Peyer's patch (tissue), 4 donors: ENCODE results near the gene TCF4.

Source experiments
- POLR2A ChIP-seq, 2 donors: fragments of 450-650 bp; IDR thresholded peaks; one replicate each; pipeline ENCODE4 v1.5.1; 2017; ENCODE audit warnings: antibody characterized with exemption in 2 of 2, mild to moderate bottlenecking in 2 of 2, moderate library complexity in 2 of 2
- TF ChIP-seq, protein P1 (sequence below), 6 experiments: fragments of 450-650 bp in 4 of 6; fragments of 200-600 bp in 2 of 6; sonication (generic) in 1 of 6; IDR thresholded peaks; one replicate each; pipeline ENCODE4 v1.5.1; 2017 to 2019; ENCODE audit warnings: antibody characterized with exemption in 6 of 6, mild to moderate bottlenecking in 3 of 6, moderate library complexity in 1 of 6

DNA sequence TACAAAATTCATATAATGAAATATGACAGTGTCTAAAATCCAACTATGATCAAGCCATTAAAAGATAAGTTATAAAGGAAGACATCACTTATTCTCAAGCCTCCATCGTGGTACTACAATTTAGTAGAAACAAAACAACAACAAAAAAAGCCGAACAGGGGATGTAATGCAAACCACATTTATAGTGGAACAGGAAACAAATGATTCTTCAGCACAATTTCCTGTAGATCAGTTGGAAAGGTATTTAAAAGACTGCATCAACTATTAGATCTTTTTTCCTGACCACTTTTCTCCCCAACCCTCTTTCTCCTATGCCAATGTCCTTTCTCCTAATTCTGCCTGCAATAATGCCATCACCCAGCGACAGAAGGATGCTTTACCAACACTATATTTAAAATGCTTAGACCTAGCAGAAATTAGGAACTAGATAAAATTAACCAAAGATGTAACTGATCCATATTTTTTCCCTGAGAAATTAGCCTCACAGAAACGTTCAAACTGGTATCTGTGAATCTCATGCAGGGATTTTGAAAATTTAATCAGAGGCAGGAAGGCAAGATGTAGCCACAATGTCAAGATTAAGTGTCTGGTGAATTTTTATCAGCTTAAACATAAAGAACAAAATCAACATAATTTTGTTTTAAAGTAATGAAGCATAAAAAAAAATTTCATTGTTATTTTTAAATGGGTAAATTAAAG, 271.4 kb downstream of the TCF4 start:
- TF ChIP-seq POLR2A (IDR thresholded peaks at IDR 0.05), result no peak
- TF ChIP-seq, protein P1, sequence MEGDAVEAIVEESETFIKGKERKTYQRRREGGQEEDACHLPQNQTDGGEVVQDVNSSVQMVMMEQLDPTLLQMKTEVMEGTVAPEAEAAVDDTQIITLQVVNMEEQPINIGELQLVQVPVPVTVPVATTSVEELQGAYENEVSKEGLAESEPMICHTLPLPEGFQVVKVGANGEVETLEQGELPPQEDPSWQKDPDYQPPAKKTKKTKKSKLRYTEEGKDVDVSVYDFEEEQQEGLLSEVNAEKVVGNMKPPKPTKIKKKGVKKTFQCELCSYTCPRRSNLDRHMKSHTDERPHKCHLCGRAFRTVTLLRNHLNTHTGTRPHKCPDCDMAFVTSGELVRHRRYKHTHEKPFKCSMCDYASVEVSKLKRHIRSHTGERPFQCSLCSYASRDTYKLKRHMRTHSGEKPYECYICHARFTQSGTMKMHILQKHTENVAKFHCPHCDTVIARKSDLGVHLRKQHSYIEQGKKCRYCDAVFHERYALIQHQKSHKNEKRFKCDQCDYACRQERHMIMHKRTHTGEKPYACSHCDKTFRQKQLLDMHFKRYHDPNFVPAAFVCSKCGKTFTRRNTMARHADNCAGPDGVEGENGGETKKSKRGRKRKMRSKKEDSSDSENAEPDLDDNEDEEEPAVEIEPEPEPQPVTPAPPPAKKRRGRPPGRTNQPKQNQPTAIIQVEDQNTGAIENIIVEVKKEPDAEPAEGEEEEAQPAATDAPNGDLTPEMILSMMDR (IDR thresholded peaks at IDR 0.05), result no peak
